ENCODE measurements around the gene NOS1AP.

DNA sequence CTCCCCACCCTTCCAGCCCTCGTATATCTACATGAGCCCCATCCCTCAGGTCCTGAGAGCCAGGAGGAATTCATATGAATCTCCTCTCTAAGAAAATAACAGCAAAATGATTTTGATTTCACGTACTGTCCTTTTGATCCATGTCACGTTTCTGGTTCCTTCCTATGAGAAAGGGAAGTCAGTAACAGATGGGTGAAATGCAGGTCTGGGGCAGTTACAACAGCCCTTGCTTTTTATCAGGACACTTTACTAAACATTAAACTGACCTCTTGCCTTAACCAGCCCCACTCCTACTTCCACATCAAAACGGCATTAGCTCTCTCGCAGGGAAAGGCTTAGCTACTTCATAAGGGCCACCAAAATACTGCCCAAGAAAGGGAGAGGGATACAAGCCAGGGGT, 248.1 kb downstream of the NOS1AP start:
- TF ChIP-seq CTCF (IDR thresholded peaks at IDR 0.05; ENCODE audit: low read depth, low read length, poor library complexity, severe bottlenecking): no peak
- TF ChIP-seq EZH2phosphoT487 (IDR thresholded peaks at IDR 0.05; ENCODE audit: borderline replicate concordance, low read length): no peak

All from DOHH2 (cell line).